SK-N-MC (cell line): ENCODE data around the gene PCDHB5.
"Not testable (repeated sequence)": the region's sequence is repeated elsewhere in the genome, so short reads cannot be mapped to it uniquely, and the experiment has no call there.

Experiments
- EZH2 ChIP-seq: fragments of 200-600 bp; sonication (generic); IDR thresholded peaks from one replicate; pipeline ENCODE4 v1.6.1; 2017; ENCODE audit warnings: antibody characterized with exemption
- POLR2AphosphoS5 ChIP-seq: IDR thresholded peaks from 2 replicates; pipeline ENCODE4 v1.6.1; 2012; ENCODE audit warnings: mild to moderate bottlenecking, low read depth, low read length, borderline replicate concordance

DNA sequence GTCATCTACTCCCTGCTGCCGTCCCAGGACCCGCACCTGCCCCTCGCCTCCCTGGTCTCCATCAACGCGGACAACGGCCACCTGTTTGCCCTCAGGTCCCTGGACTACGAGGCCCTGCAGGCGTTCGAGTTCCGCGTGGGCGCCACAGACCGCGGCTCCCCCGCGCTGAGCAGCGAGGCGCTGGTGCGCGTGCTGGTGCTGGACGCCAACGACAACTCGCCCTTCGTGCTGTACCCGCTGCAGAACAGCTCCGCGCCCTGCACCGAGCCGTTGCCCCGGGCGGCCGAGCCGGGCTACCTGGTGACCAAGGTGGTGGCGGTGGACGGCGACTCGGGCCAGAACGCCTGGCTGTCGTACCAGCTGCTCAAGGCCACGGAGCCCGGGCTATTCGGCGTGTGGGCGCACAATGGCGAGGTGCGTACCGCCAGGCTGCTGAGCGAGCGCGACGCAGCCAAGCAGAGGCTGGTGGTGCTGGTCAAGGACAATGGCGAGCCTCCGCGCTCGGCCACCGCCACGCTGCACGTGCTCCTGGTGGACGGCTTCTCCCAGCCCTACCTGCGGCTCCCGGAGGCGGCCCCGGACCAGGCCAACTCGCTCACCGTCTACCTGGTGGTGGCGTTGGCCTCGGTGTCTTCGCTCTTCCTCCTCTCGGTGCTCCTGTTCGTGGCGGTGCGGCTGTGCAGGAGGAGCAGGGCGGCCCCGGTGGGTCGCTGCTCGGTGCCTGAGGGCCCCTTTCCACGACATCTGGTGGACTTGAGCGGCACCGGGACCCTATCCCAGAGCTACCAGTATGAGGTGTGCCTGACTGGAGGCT lies 39.5 kb downstream of the PCDHB5 start:
- not testable (repeated sequence) for TF ChIP-seq POLR2AphosphoS5, EZH2
